Activated CD8-positive, alpha-beta memory T cell treated with anti-CD3 and anti-CD28 coated beads for 36 hours (primary cell): ENCODE results near the gene ABLIM2. TPM values are rescaled to one million over a fixed set of nuclear protein-coding genes. Genes with fewer than 3 reads are reported as not detected.

Source experiments
- CTCF ChIA-PET: fragments of 350-600 bp; sonication (Branson Sonifier 250); formaldehyde crosslinking; loops from one replicate; lab custom pipeline; 2021; ENCODE audit warnings: antibody characterized with exemption; lab: Charles Lee
- POLR2A ChIA-PET: fragments of 350-600 bp; sonication (Branson Sonifier 250); formaldehyde crosslinking; loops from one replicate; lab custom pipeline; 2021; ENCODE audit warnings: antibody characterized with exemption; lab: Charles Lee
- total RNA-seq, 2 experiments: library from RNA; stranded (reverse); gene quantifications; one replicate each; pipeline ENCODE4 v1.2.3, GENCODE V29; 2021

ABLIM2 gene
- total RNA-seq, 2 experiments from 2014 or later: 0.32 to 0.63 TPM

DNA sequence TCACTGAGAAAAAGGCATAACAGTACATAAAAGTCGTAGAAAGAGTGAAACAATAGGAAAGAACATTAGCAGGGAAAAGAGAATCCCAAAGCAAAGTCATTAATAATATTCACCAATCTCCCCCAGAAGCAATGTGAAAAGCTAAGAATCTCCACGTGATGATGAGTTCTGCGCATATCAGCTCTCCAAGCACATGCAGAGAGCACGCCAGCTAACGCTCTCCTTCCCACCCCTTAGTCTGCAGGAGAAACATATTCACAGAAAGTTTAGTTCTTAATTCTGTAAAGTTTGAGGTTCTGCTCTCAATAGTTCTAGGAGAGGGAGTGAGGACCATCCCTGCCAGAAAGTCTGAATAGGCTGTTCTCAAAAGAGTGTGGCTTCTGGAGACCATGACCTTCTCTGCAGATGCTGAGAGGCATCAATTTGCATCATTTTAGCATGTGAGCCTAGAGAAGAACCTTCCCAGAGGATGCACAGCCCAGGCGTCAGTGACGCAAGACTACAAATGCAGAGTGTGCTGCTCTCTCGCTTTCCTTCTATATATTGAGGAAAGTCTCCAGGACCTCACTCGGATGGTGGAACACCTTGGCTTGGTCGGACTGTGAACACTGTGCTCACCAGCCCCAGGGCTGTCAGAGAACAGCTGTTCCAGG lies 167.7 kb downstream of the ABLIM2 start:
- ChIA-PET CTCF (no interaction called here), POLR2A (no interaction called here)

DNA sequence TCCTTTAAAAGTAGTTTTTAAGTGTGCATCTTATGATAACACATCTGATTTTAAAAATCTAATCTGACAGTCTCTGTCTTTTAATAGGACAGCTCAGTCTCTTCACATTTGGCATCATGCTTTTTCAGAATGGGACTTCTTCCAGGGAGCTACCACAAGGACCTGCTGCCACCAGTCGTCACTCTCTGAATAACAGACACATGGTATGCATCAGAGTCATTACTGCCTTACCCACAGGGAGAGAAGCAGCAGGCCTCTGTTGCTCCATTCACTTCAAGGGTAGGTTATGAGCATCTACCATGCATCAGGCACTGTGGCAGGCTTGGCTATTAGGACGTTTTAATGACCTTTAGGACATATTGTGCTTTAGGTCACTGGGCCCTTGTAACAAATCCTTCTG lies 169.0 kb downstream of the ABLIM2 start:
- ChIA-PET POLR2A (no interaction called here), CTCF (interaction anchor here (0.6 kb wide), 1 partner anchor 529 kb away, joined by 3 read pairs; no protein-coding TSS in a partner anchor)

DNA sequence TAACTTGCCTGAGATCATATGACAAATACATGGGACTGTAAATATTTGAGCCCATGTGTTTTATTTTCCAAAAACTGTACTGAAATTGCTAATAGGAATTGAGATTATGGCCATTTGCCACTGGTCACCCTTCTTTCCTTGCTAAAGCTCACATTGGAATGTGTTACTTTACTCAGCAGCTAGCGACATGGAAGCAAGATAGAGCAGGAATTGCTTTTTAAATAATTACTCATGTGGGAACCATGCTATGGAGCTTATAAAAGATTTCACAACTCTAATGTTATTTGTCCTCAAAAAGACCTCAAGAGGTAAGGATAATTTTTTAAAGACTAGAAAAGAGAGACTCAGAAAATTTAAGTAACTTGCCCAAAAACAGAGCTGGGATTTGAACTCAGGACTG lies 170.2 kb downstream of the ABLIM2 start:
- ChIA-PET CTCF (interaction anchor here (0.7 to 3.1 kb wide), 11 partner anchors 11 to 227 kb away, joined by 3 to 17 read pairs (median 4); no protein-coding TSS in a partner anchor), POLR2A (interaction anchor here (0.6 kb wide), 2 partner anchors 28 to 235 kb away, joined by 3 to 9 read pairs; no protein-coding TSS in a partner anchor)

DNA sequence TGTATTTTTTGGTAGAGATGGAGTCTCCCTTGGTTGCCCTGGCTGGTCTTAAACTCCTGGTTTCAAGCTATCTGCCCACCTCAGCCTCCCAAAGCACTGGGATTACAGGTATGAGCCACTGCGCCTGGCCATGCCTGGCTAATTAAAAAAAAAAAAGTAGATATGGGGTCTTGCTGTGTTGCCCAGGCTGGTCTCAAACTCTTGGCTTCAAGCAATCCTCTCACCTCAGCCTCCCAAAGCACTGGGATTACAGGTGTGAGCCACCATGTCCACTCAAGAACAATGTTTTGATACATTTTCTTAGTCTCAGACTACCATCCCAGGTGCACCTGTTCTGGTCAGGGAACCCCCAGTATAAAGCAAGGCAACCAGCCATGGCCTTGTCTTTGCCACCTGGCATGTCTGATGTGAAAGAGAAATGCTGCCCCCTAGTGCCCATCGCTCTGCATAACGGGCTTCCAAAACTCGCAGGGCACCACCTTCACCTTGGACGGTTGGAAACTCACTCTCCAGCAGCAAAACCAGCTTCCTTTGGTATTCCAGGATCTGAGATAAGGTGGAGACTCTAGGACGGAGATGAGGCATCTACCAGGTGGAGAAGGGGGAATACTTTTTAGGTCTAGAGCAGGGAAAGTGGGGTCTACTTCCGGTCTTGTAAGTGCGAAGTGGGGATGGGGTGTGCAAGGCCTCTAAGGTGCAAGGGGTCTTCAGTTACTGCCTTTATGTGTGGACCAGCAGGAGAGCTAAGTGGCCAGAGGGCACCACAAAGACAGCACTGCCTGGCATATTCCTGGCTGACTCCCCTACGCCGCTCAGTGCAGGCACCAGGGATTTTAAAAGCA lies 171.2 kb downstream of the ABLIM2 start:
- ChIA-PET POLR2A (no interaction called here), CTCF (interaction anchor here (0.9 to 3.1 kb wide), 14 partner anchors 10 to 226 kb away, joined by 3 to 17 read pairs (median 4); no protein-coding TSS in a partner anchor)

DNA sequence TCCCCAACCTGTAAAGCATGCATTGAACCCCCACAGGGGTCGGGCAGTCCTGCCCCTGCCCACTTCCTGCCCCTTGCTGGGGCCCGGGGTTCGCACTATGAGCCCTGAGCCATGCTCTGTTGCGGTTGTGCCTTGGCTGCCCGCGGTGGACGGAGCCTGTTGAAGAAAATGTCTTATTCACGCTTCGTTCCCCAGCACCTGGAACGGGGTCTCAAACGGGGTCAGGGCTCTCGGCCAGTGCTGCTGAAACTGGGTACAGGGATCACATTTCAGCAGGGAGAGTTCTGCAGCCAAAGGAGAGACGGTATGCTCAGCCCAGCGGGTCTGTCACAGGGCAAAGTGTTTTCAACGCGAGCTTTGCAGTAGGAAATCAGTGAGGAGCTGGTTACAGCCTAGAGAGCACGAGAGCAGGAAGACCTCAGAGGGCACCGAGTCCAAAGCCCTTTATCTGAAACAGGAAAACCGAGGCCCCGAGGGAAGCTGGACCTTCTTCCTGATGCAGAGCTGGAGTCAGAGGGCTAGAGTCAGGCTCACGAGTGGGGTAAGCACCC lies 172.6 kb downstream of the ABLIM2 start:
- ChIA-PET POLR2A (no interaction called here), CTCF (interaction anchor here (1.0 to 3.1 kb wide), 6 partner anchors 181 to 225 kb away, joined by 3 to 17 read pairs (median 4); no protein-coding TSS in a partner anchor)

GRCh38 chr4:7985072-7985471 lies 173.5 kb downstream of the ABLIM2 start:
- ChIA-PET CTCF (interaction anchor here (1.0 to 1.6 kb wide), 3 partner anchors 180 to 213 kb away, joined by 3 to 4 read pairs (median 3); no protein-coding TSS in a partner anchor), POLR2A (no interaction called here)

DNA sequence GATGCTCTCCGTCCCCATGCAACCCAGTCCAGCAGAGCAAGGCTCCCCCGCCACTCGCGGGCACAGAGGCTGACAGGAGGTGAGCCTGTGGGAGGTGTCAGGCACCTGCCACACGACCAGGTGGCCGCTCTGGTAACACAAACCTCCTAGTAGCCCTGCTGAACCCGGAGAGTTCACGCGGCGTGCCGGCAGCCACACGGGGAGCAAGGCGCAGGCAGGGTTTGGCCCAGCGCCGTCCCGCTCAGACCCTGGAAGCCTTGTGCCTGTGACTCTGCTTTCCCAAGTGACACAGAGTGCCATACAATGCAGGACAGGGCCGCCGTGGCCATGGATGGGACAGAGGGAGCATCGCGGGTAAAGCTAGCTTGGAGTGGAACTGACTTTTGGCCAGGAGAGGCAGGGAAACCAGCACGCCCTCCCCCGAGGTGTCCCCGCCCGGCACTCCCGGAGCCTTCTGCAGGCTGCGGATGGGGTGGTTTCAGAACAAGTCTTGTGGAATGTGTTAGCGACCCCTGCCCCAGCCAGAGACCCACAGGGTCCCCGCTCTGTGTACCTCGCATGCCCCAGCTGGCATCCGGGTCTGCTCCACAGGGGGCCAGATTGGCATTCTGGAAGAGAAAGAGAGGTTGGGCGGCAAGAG lies 174.2 kb downstream of the ABLIM2 start:
- CTCF ChIA-PET: interaction anchor here (1.6 kb wide), 1 partner anchor 180 kb away, joined by 4 read pairs; no protein-coding TSS in a partner anchor

DNA sequence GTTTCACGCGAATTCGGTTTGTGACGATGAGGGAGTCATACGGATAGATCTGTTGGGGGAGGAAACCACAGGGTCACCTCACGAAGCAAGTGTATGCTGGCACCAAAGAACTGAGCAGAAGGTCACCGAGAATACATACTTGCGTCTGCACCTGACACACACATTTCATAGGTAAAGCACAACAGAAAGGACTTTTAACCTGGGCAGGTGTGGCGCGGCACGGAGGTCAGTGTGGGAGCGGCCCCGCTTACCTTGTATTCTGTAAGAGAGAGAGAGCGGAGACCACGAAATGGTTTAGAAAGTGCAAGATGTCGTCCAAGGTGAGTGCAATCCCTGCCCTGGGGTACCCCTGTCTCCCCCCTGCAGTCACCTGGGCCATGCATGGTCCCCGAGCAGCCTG lies 175.3 kb downstream of the ABLIM2 start:
- POLR2A ChIA-PET: no interaction called here
- CTCF ChIA-PET: interaction anchor here (0.8 kb wide), 1 partner anchor 10 kb away, joined by 3 read pairs; no protein-coding TSS in a partner anchor

More for the DNA sequence above, 174.2 kb downstream of the ABLIM2 start:
- POLR2A ChIA-PET: no interaction called here

- ChIA-PET CTCF (interaction anchor here (1.2 kb wide), 1 partner anchor 180 kb away, joined by 3 read pairs; no protein-coding TSS in a partner anchor), POLR2A (no interaction called here)
These were observed 176.7 kb downstream of the ABLIM2 start for GRCh38 chr4:7981738-7982394.

DNA sequence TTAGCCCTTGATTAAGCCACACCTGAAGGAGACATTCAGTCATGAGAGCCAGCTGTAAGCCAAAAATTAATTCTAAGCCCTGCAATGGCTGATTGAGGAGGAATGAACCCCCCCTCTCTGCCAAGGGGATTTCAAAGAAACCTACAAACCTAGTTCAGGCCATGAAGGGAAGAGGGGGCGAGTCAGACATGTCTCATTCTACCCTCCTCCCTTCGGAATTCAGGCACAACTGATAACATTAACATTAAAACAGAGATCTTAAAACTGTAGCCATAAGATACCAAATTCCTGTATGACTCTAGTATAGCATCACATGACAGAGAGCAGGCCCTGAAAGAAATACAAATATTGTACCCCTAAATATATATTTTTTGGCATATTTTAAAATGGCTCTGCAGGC lies 178.6 kb downstream of the ABLIM2 start:
- ChIA-PET POLR2A (no interaction called here), CTCF (interaction anchor here (1.6 kb wide), 1 partner anchor 176 kb away, joined by 3 read pairs; no protein-coding TSS in a partner anchor)

DNA sequence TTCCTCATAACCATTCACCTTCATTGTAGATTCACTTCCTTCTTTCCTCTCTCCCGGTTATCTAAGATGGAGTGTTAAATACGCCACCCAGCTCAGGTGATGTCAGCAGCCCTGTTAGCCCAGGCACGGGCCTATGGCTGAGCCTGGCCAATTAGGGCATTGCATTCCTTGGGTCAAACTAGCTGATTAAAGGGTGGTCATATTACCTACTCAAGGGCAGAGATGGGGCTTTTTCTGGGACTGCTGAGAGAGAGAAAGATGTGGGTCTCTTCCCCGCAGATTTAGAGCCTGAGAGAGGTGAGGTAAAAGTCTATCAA lies 179.0 kb downstream of the ABLIM2 start:
- ChIA-PET CTCF (interaction anchor here (1.6 kb wide), 1 partner anchor 175 kb away, joined by 3 read pairs; no protein-coding TSS in a partner anchor), POLR2A (no interaction called here)

- POLR2A ChIA-PET: no interaction called here
These were observed 179.5 kb downstream of the ABLIM2 start for GRCh38 chr4:7978907-7979651.

GRCh38 chr4:7978489-7978888 lies 180.1 kb downstream of the ABLIM2 start:
- CTCF ChIA-PET: interaction anchor here (0.9 to 1.2 kb wide), 3 partner anchors 9 to 152 kb away, joined by 3 to 5 read pairs (median 3); no protein-coding TSS in a partner anchor
- POLR2A ChIA-PET: no interaction called here

More at GRCh38 chr4:7978907-7979651, 179.5 kb downstream of the ABLIM2 start:
- CTCF ChIA-PET: interaction anchor here (1.6 kb wide), 1 partner anchor 175 kb away, joined by 3 read pairs; no protein-coding TSS in a partner anchor

- ChIA-PET CTCF (no interaction called here), POLR2A (no interaction called here)
These were observed 182.0 kb downstream of the ABLIM2 start for GRCh38 chr4:7976634-7977033.

DNA sequence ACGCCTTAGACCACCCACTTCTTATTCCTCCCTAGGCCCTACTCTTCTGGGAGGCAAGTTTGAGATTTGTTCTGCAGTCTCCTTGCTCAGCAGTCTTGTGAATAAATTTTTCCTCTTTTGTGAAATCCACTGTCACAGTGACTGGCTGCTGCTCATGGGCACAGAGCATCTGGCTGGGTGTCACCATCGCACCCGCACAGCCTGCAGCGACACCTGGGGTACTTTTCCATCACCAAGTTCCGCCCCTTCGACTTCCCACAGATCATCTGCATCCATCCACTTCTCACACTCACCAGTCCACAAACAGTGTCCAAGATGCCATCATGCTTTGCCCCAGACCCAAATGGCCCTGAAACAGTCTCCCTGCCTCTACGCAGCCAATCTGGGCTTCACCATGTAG lies 182.6 kb downstream of the ABLIM2 start:
- ChIA-PET POLR2A (no interaction called here), CTCF (interaction anchor here (1.0 to 1.2 kb wide), 2 partner anchors 12 to 172 kb away, joined by 3 to 4 read pairs; no protein-coding TSS in a partner anchor)

DNA sequence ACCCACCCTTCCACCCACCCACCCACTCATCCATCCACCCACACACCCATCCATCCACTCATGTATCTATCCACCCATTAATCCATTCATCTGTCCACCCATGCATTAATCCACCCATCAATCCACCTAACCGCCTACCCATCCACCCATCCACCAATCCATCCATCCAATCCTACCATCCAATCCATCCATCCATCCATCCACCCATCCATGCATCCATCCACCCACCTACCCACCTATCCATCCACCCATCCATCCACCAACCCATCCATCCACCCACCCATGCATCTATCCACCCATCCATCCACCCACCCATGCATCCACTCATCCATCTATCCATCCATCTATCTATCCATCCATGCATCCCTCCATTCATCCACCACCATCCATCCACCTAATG lies 184.2 kb downstream of the ABLIM2 start:
- ChIA-PET CTCF (interaction anchor here (1.5 kb wide), 1 partner anchor 13 kb away, joined by 5 read pairs; no protein-coding TSS in a partner anchor), POLR2A (interaction anchor here (0.6 kb wide), 1 partner anchor 143 kb away, joined by 3 read pairs; no protein-coding TSS in a partner anchor)

GRCh38 chr4:7973545-7973981 lies 185.1 kb downstream of the ABLIM2 start:
- ChIA-PET POLR2A (interaction anchor here (0.6 to 0.8 kb wide), 2 partner anchors 21 to 169 kb away, joined by 3 to 4 read pairs; no protein-coding TSS in a partner anchor), CTCF (interaction anchor here (0.6 to 1.5 kb wide), 4 partner anchors 9 to 114 kb away, joined by 3 to 5 read pairs (median 3); no protein-coding TSS in a partner anchor)
